ENCODE results near the gene MUC20. TPM values are rescaled to one million over a fixed set of nuclear protein-coding genes. Genes with fewer than 3 reads are reported as not detected.

The MUC20 gene
- total and polyA plus RNA-seq, 9 of the 15 experiments (the other 6 are each of a cell fraction or from before 2014, with no cell fraction given) = 0.03 to 0.23 (median 0.15) TPM; not detected in 3

DNA sequence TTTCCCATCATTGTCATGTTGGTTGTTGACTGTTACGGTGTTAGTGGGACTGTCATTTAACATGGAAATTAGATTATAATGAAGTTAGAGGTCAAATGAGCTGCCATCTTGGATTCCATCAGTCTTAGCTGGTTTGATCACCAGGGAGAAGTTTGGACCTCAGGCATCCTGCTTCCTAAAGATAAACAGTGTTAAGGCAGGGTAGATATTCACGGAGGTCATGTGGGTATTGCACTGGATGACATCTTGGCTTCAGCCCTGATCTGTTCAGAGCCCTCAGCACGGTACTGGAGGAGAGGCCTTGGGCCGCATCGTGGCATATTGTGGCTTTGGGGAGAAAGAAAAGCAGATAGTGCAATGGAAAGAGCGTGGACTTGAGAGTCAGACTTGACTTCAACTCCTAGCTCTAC, 11.1 kb upstream of the MUC20 start (continued):
- TF ChIP-seq, protein P1, sequence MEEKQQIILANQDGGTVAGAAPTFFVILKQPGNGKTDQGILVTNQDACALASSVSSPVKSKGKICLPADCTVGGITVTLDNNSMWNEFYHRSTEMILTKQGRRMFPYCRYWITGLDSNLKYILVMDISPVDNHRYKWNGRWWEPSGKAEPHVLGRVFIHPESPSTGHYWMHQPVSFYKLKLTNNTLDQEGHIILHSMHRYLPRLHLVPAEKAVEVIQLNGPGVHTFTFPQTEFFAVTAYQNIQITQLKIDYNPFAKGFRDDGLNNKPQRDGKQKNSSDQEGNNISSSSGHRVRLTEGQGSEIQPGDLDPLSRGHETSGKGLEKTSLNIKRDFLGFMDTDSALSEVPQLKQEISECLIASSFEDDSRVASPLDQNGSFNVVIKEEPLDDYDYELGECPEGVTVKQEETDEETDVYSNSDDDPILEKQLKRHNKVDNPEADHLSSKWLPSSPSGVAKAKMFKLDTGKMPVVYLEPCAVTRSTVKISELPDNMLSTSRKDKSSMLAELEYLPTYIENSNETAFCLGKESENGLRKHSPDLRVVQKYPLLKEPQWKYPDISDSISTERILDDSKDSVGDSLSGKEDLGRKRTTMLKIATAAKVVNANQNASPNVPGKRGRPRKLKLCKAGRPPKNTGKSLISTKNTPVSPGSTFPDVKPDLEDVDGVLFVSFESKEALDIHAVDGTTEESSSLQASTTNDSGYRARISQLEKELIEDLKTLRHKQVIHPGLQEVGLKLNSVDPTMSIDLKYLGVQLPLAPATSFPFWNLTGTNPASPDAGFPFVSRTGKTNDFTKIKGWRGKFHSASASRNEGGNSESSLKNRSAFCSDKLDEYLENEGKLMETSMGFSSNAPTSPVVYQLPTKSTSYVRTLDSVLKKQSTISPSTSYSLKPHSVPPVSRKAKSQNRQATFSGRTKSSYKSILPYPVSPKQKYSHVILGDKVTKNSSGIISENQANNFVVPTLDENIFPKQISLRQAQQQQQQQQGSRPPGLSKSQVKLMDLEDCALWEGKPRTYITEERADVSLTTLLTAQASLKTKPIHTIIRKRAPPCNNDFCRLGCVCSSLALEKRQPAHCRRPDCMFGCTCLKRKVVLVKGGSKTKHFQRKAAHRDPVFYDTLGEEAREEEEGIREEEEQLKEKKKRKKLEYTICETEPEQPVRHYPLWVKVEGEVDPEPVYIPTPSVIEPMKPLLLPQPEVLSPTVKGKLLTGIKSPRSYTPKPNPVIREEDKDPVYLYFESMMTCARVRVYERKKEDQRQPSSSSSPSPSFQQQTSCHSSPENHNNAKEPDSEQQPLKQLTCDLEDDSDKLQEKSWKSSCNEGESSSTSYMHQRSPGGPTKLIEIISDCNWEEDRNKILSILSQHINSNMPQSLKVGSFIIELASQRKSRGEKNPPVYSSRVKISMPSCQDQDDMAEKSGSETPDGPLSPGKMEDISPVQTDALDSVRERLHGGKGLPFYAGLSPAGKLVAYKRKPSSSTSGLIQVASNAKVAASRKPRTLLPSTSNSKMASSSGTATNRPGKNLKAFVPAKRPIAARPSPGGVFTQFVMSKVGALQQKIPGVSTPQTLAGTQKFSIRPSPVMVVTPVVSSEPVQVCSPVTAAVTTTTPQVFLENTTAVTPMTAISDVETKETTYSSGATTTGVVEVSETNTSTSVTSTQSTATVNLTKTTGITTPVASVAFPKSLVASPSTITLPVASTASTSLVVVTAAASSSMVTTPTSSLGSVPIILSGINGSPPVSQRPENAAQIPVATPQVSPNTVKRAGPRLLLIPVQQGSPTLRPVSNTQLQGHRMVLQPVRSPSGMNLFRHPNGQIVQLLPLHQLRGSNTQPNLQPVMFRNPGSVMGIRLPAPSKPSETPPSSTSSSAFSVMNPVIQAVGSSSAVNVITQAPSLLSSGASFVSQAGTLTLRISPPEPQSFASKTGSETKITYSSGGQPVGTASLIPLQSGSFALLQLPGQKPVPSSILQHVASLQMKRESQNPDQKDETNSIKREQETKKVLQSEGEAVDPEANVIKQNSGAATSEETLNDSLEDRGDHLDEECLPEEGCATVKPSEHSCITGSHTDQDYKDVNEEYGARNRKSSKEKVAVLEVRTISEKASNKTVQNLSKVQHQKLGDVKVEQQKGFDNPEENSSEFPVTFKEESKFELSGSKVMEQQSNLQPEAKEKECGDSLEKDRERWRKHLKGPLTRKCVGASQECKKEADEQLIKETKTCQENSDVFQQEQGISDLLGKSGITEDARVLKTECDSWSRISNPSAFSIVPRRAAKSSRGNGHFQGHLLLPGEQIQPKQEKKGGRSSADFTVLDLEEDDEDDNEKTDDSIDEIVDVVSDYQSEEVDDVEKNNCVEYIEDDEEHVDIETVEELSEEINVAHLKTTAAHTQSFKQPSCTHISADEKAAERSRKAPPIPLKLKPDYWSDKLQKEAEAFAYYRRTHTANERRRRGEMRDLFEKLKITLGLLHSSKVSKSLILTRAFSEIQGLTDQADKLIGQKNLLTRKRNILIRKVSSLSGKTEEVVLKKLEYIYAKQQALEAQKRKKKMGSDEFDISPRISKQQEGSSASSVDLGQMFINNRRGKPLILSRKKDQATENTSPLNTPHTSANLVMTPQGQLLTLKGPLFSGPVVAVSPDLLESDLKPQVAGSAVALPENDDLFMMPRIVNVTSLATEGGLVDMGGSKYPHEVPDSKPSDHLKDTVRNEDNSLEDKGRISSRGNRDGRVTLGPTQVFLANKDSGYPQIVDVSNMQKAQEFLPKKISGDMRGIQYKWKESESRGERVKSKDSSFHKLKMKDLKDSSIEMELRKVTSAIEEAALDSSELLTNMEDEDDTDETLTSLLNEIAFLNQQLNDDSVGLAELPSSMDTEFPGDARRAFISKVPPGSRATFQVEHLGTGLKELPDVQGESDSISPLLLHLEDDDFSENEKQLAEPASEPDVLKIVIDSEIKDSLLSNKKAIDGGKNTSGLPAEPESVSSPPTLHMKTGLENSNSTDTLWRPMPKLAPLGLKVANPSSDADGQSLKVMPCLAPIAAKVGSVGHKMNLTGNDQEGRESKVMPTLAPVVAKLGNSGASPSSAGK (IDR thresholded peaks at IDR 0.05) = 0 out of 2 replicates have a peak, but pooled peaks have one; percentile 15
- TF ChIP-seq PKNOX1 (IDR thresholded peaks at IDR 0.05) (no peak), KDM4B (IDR thresholded peaks at IDR 0.05; ENCODE audit: borderline replicate concordance in 2 of 2, low read depth in 1 of 2) (no peak), NR2C2 (CRISPR knock-in tag; IDR thresholded peaks at IDR 0.05) (peak; percentile 53; the same call in 1 of the 2 replicates), NR2C2 (tag; IDR thresholded peaks at IDR 0.05) (peak; percentile 28; the same call in 1 of the 2 replicates), ZNF584 (CRISPR knock-in tag; IDR thresholded peaks at IDR 0.05; ENCODE audit: low read depth) (peak; percentile 76; the same call in 1 of the 2 replicates), SMAD4 (CRISPR knock-in tag; conservative IDR thresholded peaks at IDR 0.05) (peak; percentile 59), KLF1 (tag; IDR thresholded peaks at IDR 0.05) (peak; percentile 63; the same call in 1 of the 2 replicates), TAL1 (IDR thresholded peaks at IDR 0.05) (0 out of 2 replicates have a peak, but pooled peaks have one; percentile 24), ZNF3 (CRISPR knock-in tag; IDR thresholded peaks at IDR 0.05) (no peak), ZNF717 (CRISPR knock-in tag; IDR thresholded peaks at IDR 0.05) (no peak), ZNF445 (CRISPR knock-in tag; IDR thresholded peaks at IDR 0.05; ENCODE audit: low read depth) (no peak), RHOXF2B (CRISPR knock-in tag; conservative IDR thresholded peaks at IDR 0.05) (no peak)
- TF ChIP-seq, protein P2, sequence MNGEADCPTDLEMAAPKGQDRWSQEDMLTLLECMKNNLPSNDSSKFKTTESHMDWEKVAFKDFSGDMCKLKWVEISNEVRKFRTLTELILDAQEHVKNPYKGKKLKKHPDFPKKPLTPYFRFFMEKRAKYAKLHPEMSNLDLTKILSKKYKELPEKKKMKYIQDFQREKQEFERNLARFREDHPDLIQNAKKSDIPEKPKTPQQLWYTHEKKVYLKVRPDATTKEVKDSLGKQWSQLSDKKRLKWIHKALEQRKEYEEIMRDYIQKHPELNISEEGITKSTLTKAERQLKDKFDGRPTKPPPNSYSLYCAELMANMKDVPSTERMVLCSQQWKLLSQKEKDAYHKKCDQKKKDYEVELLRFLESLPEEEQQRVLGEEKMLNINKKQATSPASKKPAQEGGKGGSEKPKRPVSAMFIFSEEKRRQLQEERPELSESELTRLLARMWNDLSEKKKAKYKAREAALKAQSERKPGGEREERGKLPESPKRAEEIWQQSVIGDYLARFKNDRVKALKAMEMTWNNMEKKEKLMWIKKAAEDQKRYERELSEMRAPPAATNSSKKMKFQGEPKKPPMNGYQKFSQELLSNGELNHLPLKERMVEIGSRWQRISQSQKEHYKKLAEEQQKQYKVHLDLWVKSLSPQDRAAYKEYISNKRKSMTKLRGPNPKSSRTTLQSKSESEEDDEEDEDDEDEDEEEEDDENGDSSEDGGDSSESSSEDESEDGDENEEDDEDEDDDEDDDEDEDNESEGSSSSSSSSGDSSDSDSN (IDR thresholded peaks at IDR 0.05; ENCODE audit: borderline replicate concordance in 1 of 2, low read depth in 2 of 2, low read length in 2 of 2) = no peak
